WTC11 (cell line): ENCODE measurements around the gene AGAP1.

Experiments
- ELF4 ChIP-seq: sonication (generic); formaldehyde crosslinking; IDR thresholded peaks from 2 replicates; pipeline ENCODE4 v1.8.1; 2022; ENCODE audit warnings: low read depth, mild to moderate bottlenecking, moderate library complexity, missing genetic modification reagents
- FOXK1 ChIP-seq: sonication (generic); formaldehyde crosslinking; IDR thresholded peaks from 2 replicates; pipeline ENCODE4 v1.8.0; 2022; ENCODE audit warnings: mild to moderate bottlenecking, moderate library complexity, missing genetic modification reagents
- HMGA2 ChIP-seq: fragments of 250-450 bp; sonication (Bioruptor Pico); IDR thresholded peaks from 2 replicates; pipeline ENCODE4 v1.4.0; 2021; ENCODE audit warnings: mild to moderate bottlenecking, moderate library complexity
- HMGXB4 ChIP-seq: sonication (generic); formaldehyde crosslinking; IDR thresholded peaks from 2 replicates; pipeline ENCODE4 v1.8.1; 2023; ENCODE audit warnings: mild to moderate bottlenecking, moderate library complexity, missing genetic modification reagents
- JUN ChIP-seq: sonication (generic); formaldehyde crosslinking; IDR thresholded peaks from 2 replicates; pipeline ENCODE4 v1.8.0; 2023; ENCODE audit warnings: mild to moderate bottlenecking, missing genetic modification reagents
- NFYB ChIP-seq: sonication (generic); formaldehyde crosslinking; conservative IDR thresholded peaks from 2 replicates; pipeline ENCODE4 v1.8.0; 2022; ENCODE audit warnings: low read depth, missing genetic modification reagents
- RORB ChIP-seq: fragments of 250-450 bp; sonication (Bioruptor Pico); IDR thresholded peaks from 2 replicates; pipeline ENCODE4 v1.9.0; 2021; ENCODE audit warnings: mild to moderate bottlenecking
- ZNF121 ChIP-seq: sonication (generic); formaldehyde crosslinking; IDR thresholded peaks from 2 replicates; pipeline ENCODE4 v1.8.0; 2023; ENCODE audit warnings: missing genetic modification reagents
- TF ChIP-seq, protein P1 (sequence below): fragments of 200-600 bp; IDR thresholded peaks from 2 replicates; pipeline ENCODE4 v1.8.0; 2022; ENCODE audit warnings: antibody characterized with exemption
- TF ChIP-seq, protein P2 (sequence below): sonication (generic); formaldehyde crosslinking; IDR thresholded peaks from 2 replicates; pipeline ENCODE4 v1.8.1; 2022; ENCODE audit warnings: missing genetic modification reagents, borderline replicate concordance

DNA sequence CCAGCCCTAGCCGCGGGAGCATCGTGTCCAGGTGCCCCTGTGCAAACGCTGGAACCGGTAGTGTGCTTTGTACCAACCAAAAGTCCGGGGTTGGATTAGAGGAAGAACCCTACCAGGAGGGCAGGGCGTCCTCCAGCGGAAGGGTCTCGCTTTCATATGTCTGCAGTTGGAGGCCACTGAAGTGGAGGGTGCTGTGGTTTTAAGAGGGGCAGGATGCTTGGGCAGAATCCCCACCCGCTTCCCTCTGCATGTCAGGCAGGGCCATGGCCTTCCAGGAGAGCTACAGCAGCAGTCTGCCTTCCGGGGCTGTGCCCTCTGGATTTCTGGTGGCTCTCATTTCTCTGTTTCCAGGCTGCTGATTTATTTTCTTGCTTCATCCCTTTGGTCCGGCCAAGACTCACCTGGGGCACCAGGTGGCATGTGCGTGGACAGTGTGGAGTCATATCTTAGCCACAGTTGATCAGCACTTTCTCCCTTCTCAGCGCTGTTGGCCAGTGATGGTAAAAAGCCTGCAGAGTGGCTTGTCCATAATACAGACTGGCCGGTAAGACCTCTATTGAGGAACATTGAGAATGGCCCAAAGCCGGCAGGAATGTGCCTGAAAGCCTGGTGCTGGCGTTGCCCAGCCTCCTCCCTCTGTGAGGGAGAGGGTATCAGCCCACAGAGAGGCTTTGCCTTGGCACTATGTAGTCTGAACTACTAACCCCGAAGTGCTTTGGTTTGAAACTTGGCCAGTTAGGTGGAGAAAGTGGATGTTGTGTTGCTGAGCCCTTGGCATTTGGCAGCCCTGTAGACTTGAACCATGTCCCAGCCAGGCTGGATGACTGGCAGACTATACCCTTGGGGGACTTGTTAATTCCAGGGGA lies 1.8 kb downstream of the AGAP1 start:
- TF ChIP-seq, protein P1, sequence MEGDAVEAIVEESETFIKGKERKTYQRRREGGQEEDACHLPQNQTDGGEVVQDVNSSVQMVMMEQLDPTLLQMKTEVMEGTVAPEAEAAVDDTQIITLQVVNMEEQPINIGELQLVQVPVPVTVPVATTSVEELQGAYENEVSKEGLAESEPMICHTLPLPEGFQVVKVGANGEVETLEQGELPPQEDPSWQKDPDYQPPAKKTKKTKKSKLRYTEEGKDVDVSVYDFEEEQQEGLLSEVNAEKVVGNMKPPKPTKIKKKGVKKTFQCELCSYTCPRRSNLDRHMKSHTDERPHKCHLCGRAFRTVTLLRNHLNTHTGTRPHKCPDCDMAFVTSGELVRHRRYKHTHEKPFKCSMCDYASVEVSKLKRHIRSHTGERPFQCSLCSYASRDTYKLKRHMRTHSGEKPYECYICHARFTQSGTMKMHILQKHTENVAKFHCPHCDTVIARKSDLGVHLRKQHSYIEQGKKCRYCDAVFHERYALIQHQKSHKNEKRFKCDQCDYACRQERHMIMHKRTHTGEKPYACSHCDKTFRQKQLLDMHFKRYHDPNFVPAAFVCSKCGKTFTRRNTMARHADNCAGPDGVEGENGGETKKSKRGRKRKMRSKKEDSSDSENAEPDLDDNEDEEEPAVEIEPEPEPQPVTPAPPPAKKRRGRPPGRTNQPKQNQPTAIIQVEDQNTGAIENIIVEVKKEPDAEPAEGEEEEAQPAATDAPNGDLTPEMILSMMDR, result no peak
- no peak for TF ChIP-seq HMGA2
- no peak for TF ChIP-seq FOXK1 (CRISPR knock-in tag)
- no peak for TF ChIP-seq NFYB (CRISPR knock-in tag)
- TF ChIP-seq RORB, result no peak
- no peak for TF ChIP-seq HMGXB4 (CRISPR knock-in tag)
- TF ChIP-seq, protein P2, sequence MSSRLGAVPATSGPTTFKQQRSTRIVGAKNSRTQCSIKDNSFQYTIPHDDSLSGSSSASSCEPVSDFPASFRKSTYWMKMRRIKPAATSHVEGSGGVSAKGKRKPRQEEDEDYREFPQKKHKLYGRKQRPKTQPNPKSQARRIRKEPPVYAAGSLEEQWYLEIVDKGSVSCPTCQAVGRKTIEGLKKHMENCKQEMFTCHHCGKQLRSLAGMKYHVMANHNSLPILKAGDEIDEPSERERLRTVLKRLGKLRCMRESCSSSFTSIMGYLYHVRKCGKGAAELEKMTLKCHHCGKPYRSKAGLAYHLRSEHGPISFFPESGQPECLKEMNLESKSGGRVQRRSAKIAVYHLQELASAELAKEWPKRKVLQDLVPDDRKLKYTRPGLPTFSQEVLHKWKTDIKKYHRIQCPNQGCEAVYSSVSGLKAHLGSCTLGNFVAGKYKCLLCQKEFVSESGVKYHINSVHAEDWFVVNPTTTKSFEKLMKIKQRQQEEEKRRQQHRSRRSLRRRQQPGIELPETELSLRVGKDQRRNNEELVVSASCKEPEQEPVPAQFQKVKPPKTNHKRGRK (CRISPR knock-in tag), result no peak
- TF ChIP-seq ELF4 (CRISPR knock-in tag), result no peak
- TF ChIP-seq JUN, result no peak
- no peak for TF ChIP-seq ZNF121 (CRISPR knock-in tag)
